T-helper 17 cell (primary cell): ENCODE measurements around the gene CABP5. TPM values are rescaled to one million over a fixed set of nuclear protein-coding genes. Genes with fewer than 3 reads are reported as not detected.

Experiments
- ATAC-seq: fragments of 150-1000 bp; cut with Tn5 transposase; 2 replicates; pipeline ENCODE4 v1.10.0; 2021; ENCODE audit warnings: mild to moderate bottlenecking, moderate library complexity
- DNase-seq, 3 donors: peaks; one replicate each; pipeline versions ENCODE4 v3.0.0 to v3.0.0-alpha.2; 2020 to 2021
- H3K9me3 ChIP-seq: one replicate; pipeline ENCODE4 v1.7.0; 2013; ENCODE audit warnings: low read length, mild to moderate bottlenecking; ENCODE audit not compliant: control insufficient read depth, poor library complexity, severe bottlenecking
- H3K27ac Mint-ChIP-seq: one replicate; pipeline ENCODE4 v1.8.0; 2022; ENCODE audit warnings: mild to moderate bottlenecking, moderate library complexity, mixed read lengths
- H3K27me3 Mint-ChIP-seq: one replicate; pipeline ENCODE4 v1.8.0; 2022; ENCODE audit warnings: mixed read lengths
- H3K36me3 Mint-ChIP-seq: one replicate; pipeline ENCODE4 v1.8.0; 2022; ENCODE audit warnings: low read depth, mixed read lengths
- H3K4me1 Mint-ChIP-seq: one replicate; pipeline ENCODE4 v1.8.0; 2022; ENCODE audit warnings: mild to moderate bottlenecking, mixed read lengths
- H3K4me3 Mint-ChIP-seq: one replicate; pipeline ENCODE4 v1.8.0; 2022; ENCODE audit warnings: mild to moderate bottlenecking, moderate library complexity, mixed read lengths
- total RNA-seq, 4 donors: library from RNA in 2 of 4; stranded (reverse) in 2 of 4; gene quantifications; one replicate each; pipeline ENCODE4 v1.2.3 and lab custom pipeline; 2022 to 2026

CABP5 gene
- total RNA-seq, 2 donors from 2014 or later, result 9.2 TPM; not detected in 1

DNA sequence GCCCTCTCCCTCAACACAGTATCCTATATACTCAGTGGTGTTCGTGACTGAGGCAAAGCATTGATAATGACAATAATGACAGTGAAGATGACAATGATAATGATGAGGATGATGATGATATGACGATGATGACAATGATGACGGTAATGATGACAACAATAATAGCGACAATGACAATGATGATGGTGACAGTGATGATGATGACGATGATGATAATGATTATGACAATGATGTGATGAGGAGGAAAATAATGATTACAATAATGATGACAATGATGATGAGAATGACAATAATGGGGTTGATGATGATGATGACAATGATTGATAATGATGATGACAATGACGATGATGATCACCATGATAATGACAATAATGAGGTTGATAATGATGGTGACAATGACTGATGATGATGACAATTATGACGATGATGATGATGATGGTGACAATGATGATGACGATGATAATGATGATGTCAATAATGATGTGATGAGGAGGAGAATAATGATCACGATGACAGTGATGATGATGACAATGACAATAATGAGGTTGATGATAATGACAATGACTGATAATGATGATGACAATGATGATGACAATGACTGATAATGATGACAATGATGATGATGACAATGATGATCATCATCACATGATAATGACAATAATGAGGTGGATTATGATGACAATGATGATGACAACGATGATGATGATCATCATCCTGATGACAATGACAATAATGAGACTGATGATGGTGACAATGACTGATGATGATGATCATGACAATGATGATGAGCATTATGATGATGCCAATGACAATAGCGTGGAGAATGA is 32.7 kb downstream of the CABP5 start:
- no peaks in the 10 kb centered on the region for H3K9me3 ChIP-seq
- no peak overlapping the region for H3K27ac Mint-ChIP-seq
- H3K4me1 Mint-ChIP-seq, result no peaks in the 10 kb centered on the region
- no peak for DNase-seq
- peaks cover 6% of the 10 kb centered on the region for H3K27me3 Mint-ChIP-seq
- ATAC-seq, result no peak
- H3K36me3 Mint-ChIP-seq, result peaks cover 3% of the 10 kb centered on the region
- no peak overlapping the region for H3K4me3 Mint-ChIP-seq

- no peak overlapping the region for H3K4me3 Mint-ChIP-seq
- H3K4me1 Mint-ChIP-seq, result no peaks in the 10 kb centered on the region
- DNase-seq, result no peak
- H3K9me3 ChIP-seq, result no peaks in the 10 kb centered on the region
- peaks cover 29% of the 10 kb centered on the region for H3K27me3 Mint-ChIP-seq
- no peak for ATAC-seq
- H3K27ac Mint-ChIP-seq, result no peak overlapping the region
- H3K36me3 Mint-ChIP-seq, result peaks cover 9% of the 10 kb centered on the region
Measured at GRCh38 chr19:48006762-48007161, 37.1 kb downstream of the CABP5 start.

GRCh38 chr19:48004236-48004635 is 39.6 kb downstream of the CABP5 start:
- Mint-ChIP-seq H3K36me3 (peaks cover 9% of the 10 kb centered on the region), H3K27me3 (peaks cover 29% of the 10 kb centered on the region)

DNA sequence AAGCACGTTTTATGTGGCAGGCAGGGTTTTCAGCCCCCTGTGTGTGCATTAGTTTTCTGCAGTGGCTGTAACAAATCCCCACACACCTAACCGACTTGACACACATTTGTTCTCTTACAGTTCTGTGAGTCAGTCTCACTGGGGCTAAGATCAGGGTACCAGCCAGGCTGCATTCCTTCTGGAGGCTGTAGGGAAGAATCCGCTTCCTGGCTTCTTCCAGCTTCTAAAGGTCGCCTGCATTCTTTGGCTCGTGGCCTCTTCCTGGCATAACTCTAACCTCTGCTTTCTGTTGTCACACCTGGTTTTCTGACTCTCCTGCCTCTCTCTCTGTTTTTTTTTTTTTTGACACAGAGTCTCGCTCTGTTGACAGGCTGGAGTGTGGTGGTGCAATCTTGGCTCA is 43.0 kb downstream of the CABP5 start:
- no peak overlapping the region for H3K27ac Mint-ChIP-seq
- no peak overlapping the region for H3K4me3 Mint-ChIP-seq
- no peak for ATAC-seq
- peaks cover 23% of the 10 kb centered on the region for H3K27me3 Mint-ChIP-seq
- DNase-seq, result no peak
- H3K9me3 ChIP-seq, result no peaks in the 10 kb centered on the region
- H3K4me1 Mint-ChIP-seq, result no peaks in the 10 kb centered on the region
- peaks cover 6% of the 10 kb centered on the region for H3K36me3 Mint-ChIP-seq

More at GRCh38 chr19:48004236-48004635, 39.6 kb downstream of the CABP5 start:
- no peak overlapping the region for H3K27ac Mint-ChIP-seq
- H3K4me1 Mint-ChIP-seq, result no peaks in the 10 kb centered on the region
- H3K4me3 Mint-ChIP-seq, result no peak overlapping the region
- no peak for ATAC-seq
- H3K9me3 ChIP-seq, result no peaks in the 10 kb centered on the region
- DNase-seq, result no peak

DNA sequence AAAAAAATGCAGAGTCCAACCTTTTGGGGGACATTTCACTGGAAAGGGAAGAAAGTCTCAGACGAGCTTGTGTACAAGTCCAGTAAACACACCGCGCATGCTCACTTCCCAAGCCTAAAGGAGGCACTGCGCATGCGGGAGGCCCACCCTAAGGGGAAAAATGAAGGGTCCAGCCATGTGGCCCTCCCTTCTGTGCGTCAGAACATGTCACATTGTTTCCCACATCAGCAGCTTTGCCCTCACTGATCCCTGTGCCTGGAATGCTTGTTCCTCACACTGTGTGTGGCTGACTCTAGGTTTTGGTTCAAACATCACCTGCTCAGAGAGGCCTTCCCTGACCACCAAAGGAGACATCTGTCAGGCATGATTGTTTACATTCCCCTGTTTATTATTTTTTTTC is 45.1 kb downstream of the CABP5 start:
- no peak overlapping the region for H3K4me3 Mint-ChIP-seq
- ATAC-seq (no peak), DNase-seq (no peak)
- no peaks in the 10 kb centered on the region for H3K9me3 ChIP-seq
- H3K4me1 Mint-ChIP-seq, result no peaks in the 10 kb centered on the region
- H3K27ac Mint-ChIP-seq, result no peak overlapping the region
- peaks cover 13% of the 10 kb centered on the region for H3K27me3 Mint-ChIP-seq
- no peaks in the 10 kb centered on the region for H3K36me3 Mint-ChIP-seq

- no peak overlapping the region for H3K4me3 Mint-ChIP-seq
- H3K36me3 Mint-ChIP-seq, result no peaks in the 10 kb centered on the region
- no peaks in the 10 kb centered on the region for H3K4me1 Mint-ChIP-seq
- no peaks in the 10 kb centered on the region for H3K9me3 ChIP-seq
- H3K27me3 Mint-ChIP-seq, result peaks cover 1% of the 10 kb centered on the region
- H3K27ac Mint-ChIP-seq, result no peak overlapping the region
- no peak for ATAC-seq
- no peak for DNase-seq
Measured at GRCh38 chr19:47996230-47996727, 47.6 kb downstream of the CABP5 start.

DNA sequence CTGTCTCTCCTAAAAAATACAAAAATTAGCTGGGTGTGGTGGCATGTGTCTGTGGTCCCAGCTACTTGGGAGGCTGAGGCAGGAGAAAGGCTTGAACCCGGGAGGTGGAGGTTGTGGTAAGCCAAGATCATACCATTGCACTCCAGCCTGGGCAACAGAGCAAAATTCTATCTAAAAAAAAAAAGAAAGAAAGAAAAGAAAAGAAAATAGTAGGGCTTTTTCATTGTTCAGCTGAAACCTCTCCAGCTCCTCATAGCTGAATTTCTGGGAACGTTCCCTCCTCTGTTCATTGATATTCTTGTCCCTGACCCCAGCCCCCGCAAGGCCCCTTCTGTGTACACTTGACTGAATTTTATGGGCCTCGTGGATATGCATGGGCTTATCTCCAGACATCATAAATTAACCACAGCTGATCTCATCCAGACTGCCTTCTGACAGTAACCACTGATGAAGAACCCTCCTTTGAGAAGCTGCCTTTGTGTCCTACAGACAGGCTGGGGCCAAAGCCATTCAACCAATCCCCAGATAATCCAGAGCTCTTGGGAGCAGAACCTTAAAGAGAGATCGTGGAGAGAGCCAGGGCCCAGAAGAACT is 49.6 kb downstream of the CABP5 start, which contains the start of gene ELSPBP1:
TSS of gene ELSPBP1 (plus strand) at position 424 of the 594 bp plus-strand sequence. CDS start 14,036 bp downstream, outside the sequence.
- H3K9me3 ChIP-seq, result no peaks in the 10 kb centered on the region
- no peaks in the 10 kb centered on the region for H3K36me3 Mint-ChIP-seq
- H3K4me3 Mint-ChIP-seq, result no peak within 1 kb of the TSS
- no peak within 1 kb of the TSS for H3K27ac Mint-ChIP-seq
- H3K27me3 Mint-ChIP-seq, result peaks cover 16% of the 10 kb centered on the region
- DNase-seq, result no peak
- H3K4me1 Mint-ChIP-seq, result no peaks in the 10 kb centered on the region
- ATAC-seq, result no peak

GRCh38 chr19:47992070-47992469 is 51.8 kb downstream of the CABP5 start, which contains the start of gene BSPH1:
TSS of gene BSPH1 (minus strand) at chr19:47992170. CDS start at chr19:47992081, 89 bp downstream.
- Mint-ChIP-seq H3K36me3 (no peaks in the 10 kb centered on the region), H3K4me1 (no peaks in the 10 kb centered on the region), H3K27ac (no peak within 1 kb of the TSS), H3K4me3 (no peak within 1 kb of the TSS), H3K27me3 (peaks cover 23% of the 10 kb centered on the region)
- no peak for DNase-seq
- no peak for ATAC-seq
- no peaks in the 10 kb centered on the region for H3K9me3 ChIP-seq

- no peaks in the 10 kb centered on the region for H3K4me1 Mint-ChIP-seq
- no peaks in the 10 kb centered on the region for H3K36me3 Mint-ChIP-seq
- no peak overlapping the region for H3K4me3 Mint-ChIP-seq
- ATAC-seq, result no peak
- H3K9me3 ChIP-seq, result no peaks in the 10 kb centered on the region
- peaks cover 23% of the 10 kb centered on the region for H3K27me3 Mint-ChIP-seq
- no peak for DNase-seq
- no peak overlapping the region for H3K27ac Mint-ChIP-seq
Measured at GRCh38 chr19:47991191-47991808, 52.6 kb downstream of the CABP5 start.

Other genes starting within 250 kb of the CABP5 start
- gene TPRX1, start 239.5 kb downstream of the CABP5 start, total RNA-seq, result not detected
- gene CRX, start 222.1 kb downstream of the CABP5 start, total RNA-seq, result not detected
- gene TPRX2, start 184.8 kb downstream of the CABP5 start, total RNA-seq, result not detected
- not detected for gene SULT2A1, start 157.8 kb downstream of the CABP5 start, total RNA-seq
- not detected for gene BSPH1, start 51.9 kb downstream of the CABP5 start, total RNA-seq
- not detected for gene ELSPBP1, start 49.4 kb downstream of the CABP5 start, total RNA-seq
- gene PLA2G4C, start 66.7 kb upstream of the CABP5 start, total RNA-seq, result 10 to 100 TPM; 11.7 to 12.6 TPM
- 10 to 100 TPM; 47.1 to 58.0 TPM for gene LIG1, start 126.3 kb upstream of the CABP5 start, total RNA-seq
- 1 to 10 TPM; 4.0 to 4.8 TPM for gene ZSWIM9, start 126.6 kb upstream of the CABP5 start, total RNA-seq
- gene CARD8, start 211.8 kb upstream of the CABP5 start, total RNA-seq, result 100 to 1,000 TPM; 127 to 164 TPM
- gene ZNF114, start 226.0 kb upstream of the CABP5 start, total RNA-seq, result not detected